ENCODE data around the gene DAPK1.
"Not testable (repeated sequence)": the region's sequence is repeated elsewhere in the genome, so short reads cannot be mapped to it uniquely, and the experiment has no call there.

The DAPK1 gene

GRCh38 chr9:87498811-87499360 is 1.2 kb downstream of the DAPK1 start:
- DNase-seq = no peak

GRCh38 chr9:87499424-87500017 is 1.9 kb downstream of the DAPK1 start:
- no peak for DNase-seq

DNA sequence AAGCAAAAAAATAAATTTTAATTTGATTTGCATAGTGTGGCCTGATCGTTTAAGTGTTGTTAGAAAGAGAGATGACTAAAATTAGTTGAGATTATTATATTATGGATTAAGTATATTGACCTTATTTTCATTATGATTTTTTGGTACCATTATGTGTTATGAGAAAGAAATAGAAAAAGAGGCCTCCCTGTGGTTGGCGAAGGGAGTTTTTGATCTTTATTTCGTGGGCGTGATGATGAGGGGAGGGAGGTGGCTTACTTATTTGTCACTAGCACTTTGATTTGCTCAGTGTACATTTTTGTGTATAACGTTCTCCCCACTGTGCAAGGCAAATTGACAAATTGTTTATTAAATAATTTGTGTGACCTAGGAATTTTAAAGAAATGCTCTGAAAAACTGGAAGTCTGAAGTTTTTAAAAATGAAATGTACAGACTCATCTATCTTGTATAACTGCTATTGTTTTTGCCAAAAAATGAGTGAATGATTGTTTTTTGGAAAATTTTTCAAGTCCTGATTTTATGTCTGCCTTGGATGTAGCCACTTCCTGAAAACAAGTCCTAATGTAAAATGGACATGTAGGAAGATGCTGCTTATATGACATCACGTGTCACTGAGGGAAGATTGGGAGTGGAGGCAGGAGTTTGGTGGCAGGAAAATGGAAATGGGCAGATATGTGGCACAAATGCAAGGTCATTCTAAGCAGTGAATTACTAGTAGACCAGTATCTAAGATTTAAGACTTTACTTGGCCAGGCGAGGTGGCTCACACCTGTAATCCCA is 3.0 kb downstream of the DAPK1 start:
- DNase-seq = no peak

DNA sequence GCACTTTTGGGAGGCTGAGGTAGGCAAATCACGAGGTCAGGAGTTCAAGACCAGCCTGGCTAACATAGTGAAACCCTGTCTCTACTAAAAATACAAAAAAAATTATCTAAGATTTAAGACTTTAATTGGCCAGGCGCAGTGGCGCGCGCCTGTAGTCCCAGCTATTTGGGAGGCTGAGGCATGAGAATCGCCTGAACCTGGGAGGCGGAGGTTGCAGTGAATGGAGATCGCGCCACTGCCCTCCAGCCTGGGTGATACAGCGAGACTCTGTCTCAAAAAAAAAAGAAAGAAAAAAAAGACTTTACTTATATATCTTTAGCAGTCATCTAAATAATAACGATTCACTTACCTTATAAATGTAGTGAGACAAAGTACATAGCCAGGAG is 3.6 kb downstream of the DAPK1 start:
- DNase-seq = not testable (repeated sequence)

GRCh38 chr9:87501806-87502205 is 4.1 kb downstream of the DAPK1 start:
- DNase-seq = peak; percentile 13

DNA sequence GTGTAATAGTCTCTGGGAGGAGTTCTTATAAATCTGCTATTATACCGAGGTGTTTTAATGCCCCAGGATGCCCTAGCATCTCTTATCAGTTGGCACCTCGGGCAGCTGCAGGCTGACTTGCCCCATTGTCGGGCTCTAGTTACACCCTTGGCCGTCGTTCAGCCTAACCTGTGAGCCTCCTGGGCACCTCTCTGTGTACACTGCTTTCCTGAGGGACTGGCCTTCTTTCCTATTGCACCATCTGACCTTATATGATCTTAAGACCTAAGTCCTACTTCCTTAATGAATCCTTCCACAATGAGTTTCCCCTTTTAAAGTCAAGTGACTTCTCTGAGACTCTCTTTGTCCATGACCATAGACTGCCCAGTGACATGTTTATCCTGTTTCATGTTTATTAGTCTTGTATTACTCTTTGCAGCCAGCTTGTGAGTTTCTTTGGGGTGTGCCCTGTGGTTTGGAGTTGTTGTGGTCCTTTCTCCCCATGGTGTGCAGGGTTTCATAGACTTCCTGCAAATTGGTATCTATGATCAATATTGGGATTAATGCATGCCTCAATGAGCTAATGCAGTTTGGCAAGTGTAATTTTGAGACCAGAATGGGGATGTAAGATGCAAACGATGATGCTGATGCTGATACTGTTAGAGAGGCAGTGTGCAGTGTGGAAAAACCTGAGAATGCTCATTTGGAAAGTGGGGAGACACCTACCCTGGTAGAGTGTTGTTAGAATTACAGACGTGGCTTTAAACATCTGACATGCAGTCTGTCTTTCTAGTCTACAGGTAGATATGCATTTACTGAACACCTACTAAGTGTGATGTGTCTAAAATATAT is 4.9 kb downstream of the DAPK1 start:
- no peak for DNase-seq

GRCh38 chr9:87503430-87503829 is 5.8 kb downstream of the DAPK1 start:
- DNase-seq = no peak

GRCh38 chr9:87503927-87504326 is 6.3 kb downstream of the DAPK1 start:
- DNase-seq = no peak

GRCh38 chr9:87504938-87505337 is 7.3 kb downstream of the DAPK1 start:
- no peak for DNase-seq

GRCh38 chr9:87505869-87506678 is 8.4 kb downstream of the DAPK1 start:
- DNase-seq = no peak

GRCh38 chr9:87507576-87507975 is 9.9 kb downstream of the DAPK1 start:
- no peak for DNase-seq

DNA sequence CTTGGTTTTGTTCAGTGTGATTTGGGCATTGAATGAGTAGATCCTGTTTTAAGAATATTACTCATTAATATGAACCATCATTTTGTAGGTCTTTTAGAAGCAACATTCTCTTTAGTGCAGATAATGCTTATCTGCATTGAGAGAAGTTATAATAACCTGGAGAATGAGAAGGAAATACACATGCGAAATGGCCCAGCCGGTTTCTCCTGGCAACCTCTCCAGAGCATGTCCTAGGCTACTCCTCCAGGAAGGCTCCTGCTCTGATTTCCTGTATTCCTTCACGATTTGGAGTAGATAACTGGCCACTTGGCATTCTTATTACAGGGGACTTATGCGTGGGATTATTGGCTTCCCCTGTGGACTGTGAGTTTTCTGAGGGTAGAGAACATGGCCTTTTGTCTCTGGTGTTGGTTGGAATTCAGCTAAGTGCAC is 12.6 kb downstream of the DAPK1 start:
- no peak for DNase-seq

GRCh38 chr9:87512311-87512710 is 14.6 kb downstream of the DAPK1 start:
- no peak for DNase-seq

- no peak for DNase-seq
These were observed 15.5 kb downstream of the DAPK1 start for GRCh38 chr9:87513161-87513560.

DNA sequence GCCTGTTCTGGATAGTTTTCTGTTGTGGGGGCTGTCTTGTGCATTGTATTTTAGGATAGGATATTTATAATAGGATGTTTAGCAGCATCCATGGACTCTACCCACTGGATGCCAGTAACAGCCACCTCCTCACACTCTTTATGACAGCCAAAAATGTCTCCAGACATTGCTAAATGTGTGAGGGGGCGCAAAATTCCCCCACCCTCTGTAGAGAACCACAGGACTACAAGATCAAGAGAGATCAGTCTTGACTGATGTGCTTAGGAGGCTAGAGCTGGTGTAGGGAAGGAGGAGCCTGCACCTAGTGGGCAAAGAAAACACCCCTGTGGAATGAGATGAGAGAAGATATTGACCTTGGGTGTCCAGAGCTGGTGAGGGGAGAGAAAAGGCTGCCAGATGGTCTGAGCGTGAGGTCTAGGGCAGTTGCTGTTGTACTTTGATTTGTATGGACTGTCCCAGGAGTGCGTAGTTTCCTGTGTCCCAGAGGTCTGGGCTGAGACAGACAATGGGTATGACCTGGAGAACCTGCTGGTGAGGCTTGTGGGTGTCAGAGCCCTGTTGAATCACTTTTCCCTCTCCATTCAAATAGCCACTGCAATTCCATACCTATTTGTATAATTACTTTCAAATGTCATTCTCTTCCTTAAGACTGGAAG is 16.3 kb downstream of the DAPK1 start:
- DNase-seq = no peak

DNA sequence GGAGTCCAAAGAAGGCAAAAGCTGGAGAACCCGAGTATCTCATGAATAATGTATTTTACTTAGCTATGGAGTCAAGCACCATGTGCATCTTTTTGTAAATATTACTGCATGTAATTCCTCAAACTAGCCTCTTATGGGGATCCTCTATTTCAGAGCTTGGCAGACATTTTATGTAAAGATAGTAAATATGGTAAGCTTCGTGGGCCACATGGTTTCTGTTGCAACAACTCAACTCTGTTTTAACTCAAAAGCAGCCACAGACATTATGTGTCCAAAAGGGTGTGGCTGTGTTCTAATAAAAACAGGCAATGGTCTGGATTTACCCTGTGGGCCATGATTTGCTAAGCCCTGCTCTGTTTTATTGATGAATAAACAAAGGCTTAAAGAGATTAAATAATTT is 17.3 kb downstream of the DAPK1 start:
- DNase-seq = no peak

GRCh38 chr9:87515588-87516221 is 18.0 kb downstream of the DAPK1 start:
- DNase-seq = no peak

DNA sequence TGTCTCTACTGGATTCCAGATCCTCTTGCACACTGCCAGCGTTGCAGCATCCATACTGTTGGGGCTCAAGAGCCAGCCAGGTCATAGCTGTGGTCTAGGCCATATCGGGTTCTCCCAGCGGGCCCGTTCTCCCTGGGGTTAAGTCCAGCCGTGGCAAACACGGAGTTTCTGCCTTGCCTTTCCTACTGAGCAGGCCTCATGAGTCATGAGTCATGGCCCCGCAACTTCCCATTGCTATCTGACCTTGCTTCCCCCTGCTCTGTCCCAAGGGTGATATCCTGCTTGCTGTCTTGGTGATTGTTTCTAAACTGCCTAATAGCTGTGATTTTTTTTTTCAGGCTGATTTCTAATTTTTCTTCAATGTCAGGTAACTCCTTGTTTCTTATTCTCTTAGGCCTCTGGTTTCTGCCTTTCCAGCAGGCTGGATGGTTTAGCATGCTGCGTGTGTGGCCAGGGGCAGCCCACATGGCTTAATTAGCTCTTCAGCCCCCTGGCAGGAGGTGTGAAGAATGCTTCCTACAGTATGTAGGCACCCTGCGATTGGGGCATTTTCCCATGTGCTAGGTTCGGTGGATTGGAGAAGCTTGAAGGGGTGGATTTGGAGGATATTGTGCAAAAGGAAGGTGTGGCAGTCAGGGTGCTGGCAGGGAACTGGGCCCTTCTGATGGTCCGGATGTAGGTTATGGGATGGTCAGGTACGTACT is 18.7 kb downstream of the DAPK1 start:
- no peak for DNase-seq

- DNase-seq = no peak
These were observed 19.2 kb downstream of the DAPK1 start for GRCh38 chr9:87516926-87517290.

GRCh38 chr9:87517732-87518131 is 20.1 kb downstream of the DAPK1 start:
- DNase-seq = no peak
